Keratinocyte (primary cell): ENCODE measurements around the gene SAMD5.

Experiments
- CTCF ChIP-seq, 3 experiments: IDR thresholded peaks in 1 of 3; conservative IDR thresholded peaks in 1 of 3; optimal IDR thresholded peaks in 1 of 3; 2 replicates in 2 of 3; 3 replicates in 1 of 3; pipeline versions ENCODE3 to v1.5.1; 2011; ENCODE audit warnings: low read length in 3 of 3, mild to moderate bottlenecking in 3 of 3, moderate library complexity in 2 of 3, control low read depth in 1 of 3, inconsistent platforms in 1 of 3; ENCODE audit not compliant: insufficient read depth in 2 of 3; ENCODE audit errors: extremely low read depth in 1 of 3
- EZH2 ChIP-seq: IDR thresholded peaks from one replicate; pipeline ENCODE4 v1.6.1; 2012; ENCODE audit warnings: inconsistent platforms, mild to moderate bottlenecking, low read length, moderate library complexity

GRCh38 chr6:147497472-147497871 is 11.0 kb upstream of the SAMD5 start:
- TF ChIP-seq CTCF (optimal IDR thresholded peaks at IDR 0.05 in 1 of 3, IDR thresholded peaks at IDR 0.05 in 1 of 3, conservative IDR thresholded peaks at IDR 0.05 in 1 of 3; ENCODE audit: extremely low read depth in 1 of 3, insufficient read depth in 2 of 3, low read length in 3 of 3) (no peak), EZH2 (no peak)
